DMS153 (cell line): ENCODE results near the gene SCN5A.

Experiments
- DNase-seq: peaks from one replicate; lab custom pipeline; 2025; lab: John Stamatoyannopoulos, UW

SCN5A gene

GRCh38 chr3:38560996-38561717 lies 88.3 kb downstream of the SCN5A start:
- no peak for DNase-seq

DNA sequence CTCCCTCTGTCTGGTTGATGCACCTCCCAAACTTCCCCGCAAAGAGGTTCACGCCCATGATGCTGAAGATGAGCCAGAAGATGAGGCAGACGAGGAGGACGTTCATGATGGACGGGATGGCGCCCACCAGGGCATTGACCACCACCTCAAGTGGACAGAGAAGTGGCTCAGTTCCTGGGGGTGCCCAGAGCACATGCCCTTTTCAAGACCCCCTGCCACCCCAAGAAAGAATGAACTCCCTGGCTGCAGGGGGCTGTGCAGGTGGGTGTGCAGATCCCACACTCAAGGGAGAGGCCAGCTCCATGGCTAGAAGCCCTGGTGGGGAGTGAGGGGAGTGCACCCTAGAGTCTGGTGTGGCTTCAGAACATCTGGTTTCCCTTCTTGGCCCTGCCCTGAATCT lies 89.2 kb downstream of the SCN5A start:
- no peak for DNase-seq

DNA sequence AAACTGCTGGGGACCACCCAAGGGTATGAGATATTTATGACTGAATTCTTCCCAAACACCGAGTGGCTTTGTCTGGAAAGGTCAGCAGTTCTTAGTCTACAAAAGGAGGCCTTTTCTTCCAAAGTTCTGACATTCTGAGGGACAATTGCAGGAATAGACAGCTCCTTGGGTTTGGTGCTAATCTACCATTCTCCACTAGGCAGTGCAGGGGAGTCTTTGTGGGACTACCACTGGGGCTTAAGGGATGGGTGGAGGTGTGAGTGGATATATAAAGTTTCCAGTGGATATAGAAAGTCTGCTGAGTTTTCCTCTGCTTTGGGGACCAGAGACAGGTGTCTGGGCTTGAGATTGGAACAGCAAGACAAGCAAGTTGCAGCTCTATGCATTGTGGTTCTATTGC lies 90.6 kb downstream of the SCN5A start:
- DNase-seq: no peak

DNA sequence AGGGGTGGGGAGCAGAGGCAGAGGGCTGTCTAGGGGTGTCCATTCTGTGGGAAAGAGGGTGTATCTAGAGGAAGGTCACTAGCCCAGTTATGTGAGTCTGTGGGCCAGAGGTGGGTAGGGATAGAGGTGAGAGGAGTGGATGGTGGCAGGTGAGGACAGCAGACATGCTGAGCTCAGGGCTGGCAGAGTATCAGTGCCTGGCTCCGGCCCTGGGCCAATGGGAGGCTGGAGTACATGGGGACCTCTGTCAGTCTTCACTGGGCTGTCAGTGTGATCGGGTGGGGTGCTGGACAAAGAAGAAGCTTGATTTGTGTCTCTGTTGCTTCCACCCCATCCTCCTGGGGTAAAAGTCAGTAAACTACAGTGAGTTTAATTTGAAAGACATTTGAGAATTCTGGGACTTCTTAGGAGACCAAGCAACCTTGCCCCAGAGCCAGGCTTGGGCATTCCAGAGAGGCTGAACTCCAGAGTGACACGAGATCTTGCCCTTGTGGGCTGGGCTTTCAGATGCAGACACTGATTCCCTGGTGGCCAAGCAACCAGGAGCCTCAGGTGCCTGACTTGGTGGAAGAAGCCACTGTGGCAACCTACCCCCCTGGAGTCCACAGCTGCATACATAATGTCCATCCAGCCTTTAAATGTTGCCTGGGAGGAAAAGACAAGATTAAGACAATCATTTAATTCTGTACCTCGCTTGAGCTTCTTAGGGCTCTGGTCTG lies 92.7 kb downstream of the SCN5A start:
- no peak for DNase-seq

- DNase-seq: no peak
Measured at GRCh38 chr3:38555926-38556325, 93.6 kb downstream of the SCN5A start.

- no peak for DNase-seq
Measured at GRCh38 chr3:38555149-38555840, 94.2 kb downstream of the SCN5A start.

- DNase-seq: no peak
Measured at GRCh38 chr3:38554127-38554827, 95.2 kb downstream of the SCN5A start.

GRCh38 chr3:38553071-38553470 lies 96.4 kb downstream of the SCN5A start:
- no peak for DNase-seq

GRCh38 chr3:38552364-38552763 lies 97.1 kb downstream of the SCN5A start:
- DNase-seq: no peak

GRCh38 chr3:38551026-38551832 lies 98.3 kb downstream of the SCN5A start:
- no peak for DNase-seq

- no peak for DNase-seq
Measured at GRCh38 chr3:38549957-38550840, 99.3 kb downstream of the SCN5A start.

DNA sequence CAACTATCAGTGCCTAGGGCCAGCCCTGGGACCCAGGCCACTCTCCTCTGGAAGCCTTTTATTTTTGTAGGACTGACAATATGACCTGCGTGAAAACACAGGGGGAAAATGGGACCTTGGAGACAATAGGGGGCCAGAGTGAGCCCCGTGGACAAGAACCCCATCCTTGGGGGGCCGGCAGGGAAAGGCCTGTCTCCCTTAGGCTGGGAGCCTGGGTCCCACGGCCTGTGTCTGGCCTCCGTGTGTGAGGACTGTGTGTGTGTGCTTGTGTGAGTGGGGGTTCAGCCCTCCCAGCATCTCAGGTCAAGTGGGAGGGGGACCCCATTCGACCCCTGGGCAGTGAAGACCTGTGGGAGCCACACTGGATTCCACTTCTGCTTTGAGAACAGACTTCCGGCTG lies 100.0 kb downstream of the SCN5A start:
- DNase-seq: no peak

- DNase-seq: no peak
Measured at GRCh38 chr3:38549082-38549481, 100.4 kb downstream of the SCN5A start.

DNA sequence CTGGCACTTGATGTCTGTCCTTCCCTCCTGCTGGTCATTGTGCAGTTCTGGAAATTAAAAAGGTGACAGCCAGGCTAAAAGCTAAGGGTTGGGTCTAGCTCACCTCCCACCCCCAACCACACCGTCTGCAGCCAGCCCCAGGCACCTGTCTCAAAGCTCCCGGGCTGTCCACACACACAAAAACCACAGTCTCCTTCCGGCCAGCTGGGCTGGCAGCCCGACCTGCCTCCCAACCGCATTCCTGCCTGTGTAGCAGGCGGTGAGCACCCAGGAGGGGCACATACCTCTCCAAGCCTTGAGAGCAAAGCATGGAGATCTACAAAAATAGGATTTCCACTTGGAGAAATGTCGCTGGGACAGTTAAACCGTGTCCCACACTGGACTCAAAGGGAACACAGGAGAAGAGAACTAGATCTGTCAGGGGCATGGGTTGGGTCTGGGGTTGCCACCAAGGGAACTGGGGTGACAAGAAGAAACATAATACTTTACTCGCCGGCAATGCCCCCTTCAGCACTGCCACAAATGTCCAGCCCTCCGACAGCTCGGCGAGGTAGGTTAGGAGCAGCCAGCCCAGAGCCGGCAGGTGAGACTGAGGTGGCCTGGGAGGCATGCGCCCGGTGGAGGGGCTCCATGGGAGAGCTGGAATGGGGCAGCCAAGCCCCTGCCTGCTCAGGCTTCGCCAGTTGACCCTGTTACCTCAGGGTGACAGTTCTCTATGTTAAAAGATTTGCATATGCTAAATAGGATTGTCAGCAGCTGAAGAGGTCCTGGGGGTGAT lies 101.1 kb downstream of the SCN5A start:
- no peak for DNase-seq

DNA sequence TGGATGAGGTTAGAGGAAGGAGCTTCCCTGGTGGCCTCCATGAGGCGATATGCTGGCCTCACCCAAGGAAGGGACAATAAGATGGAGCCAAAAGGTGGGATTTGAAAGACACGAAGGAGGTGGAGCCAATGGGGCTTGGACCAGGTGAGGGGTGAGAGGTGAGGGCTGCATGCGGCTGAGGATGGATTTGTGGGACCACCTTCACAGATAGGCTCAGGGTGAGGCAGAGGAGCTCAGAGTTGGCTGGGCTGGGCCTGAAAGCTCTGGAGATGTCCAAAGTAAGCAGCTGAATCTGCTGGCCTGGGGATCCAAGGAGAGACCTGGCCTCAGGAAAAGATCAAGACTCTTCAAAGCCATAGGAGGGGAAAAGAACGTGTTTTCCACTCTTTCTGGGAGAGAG lies 103.5 kb downstream of the SCN5A start:
- no peak for DNase-seq

- DNase-seq: no peak
Measured at GRCh38 chr3:38545550-38545949, 103.9 kb downstream of the SCN5A start.

DNA sequence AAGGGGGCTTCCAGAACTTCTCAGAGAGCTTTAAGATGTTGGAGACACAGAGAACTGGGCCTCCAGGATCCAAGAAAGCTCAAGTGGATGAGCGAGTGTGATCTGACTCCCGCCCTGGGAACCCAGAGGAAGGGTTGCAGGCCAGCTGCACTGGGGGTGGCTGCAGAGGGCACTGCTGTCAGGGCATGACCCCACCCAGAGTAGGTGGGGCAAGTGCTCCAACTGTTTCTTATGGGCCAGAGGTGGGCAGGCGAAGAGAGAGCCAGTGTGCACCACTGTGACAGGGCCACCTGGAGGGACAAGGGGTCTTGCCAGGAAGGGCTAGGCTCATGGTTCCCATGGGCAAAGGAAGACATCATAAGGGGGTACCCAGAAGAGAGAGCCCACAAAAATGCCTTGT lies 104.6 kb downstream of the SCN5A start:
- DNase-seq: no peak

DNA sequence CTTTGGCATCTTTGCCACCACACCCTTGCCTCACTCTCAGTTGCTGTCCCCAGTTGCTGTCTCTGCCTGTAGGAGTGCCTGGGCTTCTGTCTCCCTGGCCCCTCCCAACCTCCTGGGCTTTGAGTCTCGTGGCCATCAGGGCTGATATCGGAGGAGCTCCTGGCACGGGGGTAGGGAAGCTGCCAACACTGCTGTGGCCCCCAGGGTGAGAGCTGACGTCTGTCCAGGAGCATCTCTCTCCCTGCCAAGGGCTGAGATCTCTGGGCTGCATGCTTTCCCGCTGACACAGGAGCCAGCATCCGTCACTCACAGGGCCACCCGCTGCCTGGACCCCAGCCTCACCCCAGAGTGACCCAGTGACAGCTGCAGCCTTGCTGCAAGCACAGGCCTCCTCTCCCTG lies 105.9 kb downstream of the SCN5A start:
- no peak for DNase-seq

DNA sequence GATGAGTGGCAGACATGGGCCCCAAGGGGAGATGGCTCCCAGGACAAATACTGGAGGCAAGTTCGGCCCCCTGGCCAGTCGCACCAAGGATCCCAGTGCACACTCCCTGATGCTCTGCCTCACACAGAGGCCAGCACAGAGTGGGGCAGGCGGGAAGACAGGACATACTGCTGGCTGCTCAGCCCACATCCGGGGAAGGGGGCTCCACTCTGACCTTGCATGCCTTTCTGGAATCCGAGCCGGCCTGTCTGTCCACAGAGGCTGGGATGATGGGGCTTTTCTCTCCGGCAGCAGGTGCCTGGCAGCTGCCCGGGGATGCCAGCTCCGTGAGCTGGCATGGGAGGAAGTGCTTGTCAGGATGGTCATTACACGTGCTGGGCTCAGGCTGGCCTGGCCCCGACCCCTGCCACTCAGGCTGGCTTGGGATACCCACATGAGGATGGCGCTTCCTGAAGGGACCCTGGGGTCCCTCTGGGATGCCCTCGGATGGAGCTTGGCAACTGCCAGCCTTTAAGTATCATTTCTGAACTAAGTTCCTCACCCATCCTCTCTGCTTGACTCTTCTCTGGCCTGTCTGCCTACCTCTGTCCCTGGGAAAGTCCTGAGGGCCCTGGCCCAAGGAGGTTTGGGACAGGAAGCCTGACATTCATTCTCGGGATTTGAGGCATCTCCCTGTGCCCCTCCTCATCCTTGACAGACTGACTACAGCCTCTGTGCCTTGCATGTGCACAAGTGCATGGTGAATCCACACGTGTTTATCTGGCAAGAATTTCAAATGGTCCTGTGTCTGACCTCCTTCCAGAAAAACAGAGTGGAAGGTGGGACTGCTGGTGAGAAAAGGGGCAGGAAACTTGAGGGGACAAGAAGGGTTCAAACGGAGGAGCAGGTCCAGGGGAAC lies 106.8 kb downstream of the SCN5A start:
- no peak for DNase-seq
